COLO829 (cell line): ENCODE measurements around the gene NRM.
"Not testable (repeated sequence)": the region's sequence is repeated elsewhere in the genome, so short reads cannot be mapped to it uniquely, and the experiment has no call there.

Experiments
- DNase-seq: peaks from one replicate; pipeline ENCODE4 v3.0.0; 2012; ENCODE audit warnings: low spot score

The NRM gene

GRCh38 chr6:30720738-30721197, 30.0 kb upstream of the NRM start:
- no peak for DNase-seq

- peak; percentile 89 for DNase-seq
These were observed 29.3 kb upstream of the NRM start, which contains the start of gene TUBB for GRCh38 chr6:30719791-30720737. TUBB (plus strand) TSS chr6:30720352; CDS start chr6:30720507, 155 bp downstream.

DNA sequence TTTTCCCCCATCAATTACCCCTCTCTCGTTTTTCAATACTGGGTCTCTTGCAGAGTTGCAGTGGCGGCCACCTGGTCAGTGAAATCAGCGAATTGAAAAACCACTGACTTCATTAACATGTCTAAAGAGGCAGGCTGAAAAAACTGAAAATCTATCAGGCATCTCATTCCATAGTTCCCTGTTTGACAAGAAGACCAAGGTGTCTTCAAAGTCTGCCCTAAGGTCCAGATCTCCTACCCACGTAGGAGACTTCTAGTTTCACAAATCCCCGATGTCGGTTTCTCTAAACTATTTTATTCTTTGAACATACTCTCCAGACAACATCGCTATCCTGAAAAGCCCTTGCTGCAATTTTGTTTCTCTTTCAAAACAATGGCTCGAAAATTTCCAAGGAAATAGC, 28.6 kb upstream of the NRM start:
- no peak for DNase-seq

- DNase-seq, result not testable (repeated sequence)
These were observed 27.3 kb upstream of the NRM start for GRCh38 chr6:30717845-30718720.

GRCh38 chr6:30717129-30717844, 26.5 kb upstream of the NRM start, which contains the start of gene MDC1:
MDC1 (minus strand) TSS chr6:30717281; CDS start chr6:30715175, 2,106 bp downstream.
- DNase-seq, result peak; percentile 97

GRCh38 chr6:30716879-30717128, 26.0 kb upstream of the NRM start:
- DNase-seq, result no peak

DNA sequence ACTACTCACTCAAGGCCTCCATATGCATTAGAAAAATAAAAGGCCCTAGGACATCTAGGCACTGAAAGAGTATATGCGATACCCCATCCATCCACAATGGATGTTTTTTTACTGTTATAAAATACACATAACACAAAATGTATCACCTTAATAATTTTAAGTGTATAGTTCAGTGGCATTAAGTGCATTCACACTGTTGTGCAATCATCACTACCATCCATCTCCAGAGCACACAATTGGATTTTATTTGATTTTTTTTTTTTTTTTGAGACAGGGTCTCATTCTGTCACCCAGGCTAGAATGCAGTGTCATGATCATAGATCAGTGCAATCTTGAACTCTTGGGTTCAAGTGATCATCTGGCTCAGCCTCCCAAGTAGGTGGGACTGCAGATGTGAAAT, 23.5 kb upstream of the NRM start:
- no peak for DNase-seq

- no peak for DNase-seq
These were observed 21.7 kb upstream of the NRM start for GRCh38 chr6:30712441-30712945.

- no peak for DNase-seq
These were observed 21.1 kb upstream of the NRM start for GRCh38 chr6:30711758-30712380.

DNA sequence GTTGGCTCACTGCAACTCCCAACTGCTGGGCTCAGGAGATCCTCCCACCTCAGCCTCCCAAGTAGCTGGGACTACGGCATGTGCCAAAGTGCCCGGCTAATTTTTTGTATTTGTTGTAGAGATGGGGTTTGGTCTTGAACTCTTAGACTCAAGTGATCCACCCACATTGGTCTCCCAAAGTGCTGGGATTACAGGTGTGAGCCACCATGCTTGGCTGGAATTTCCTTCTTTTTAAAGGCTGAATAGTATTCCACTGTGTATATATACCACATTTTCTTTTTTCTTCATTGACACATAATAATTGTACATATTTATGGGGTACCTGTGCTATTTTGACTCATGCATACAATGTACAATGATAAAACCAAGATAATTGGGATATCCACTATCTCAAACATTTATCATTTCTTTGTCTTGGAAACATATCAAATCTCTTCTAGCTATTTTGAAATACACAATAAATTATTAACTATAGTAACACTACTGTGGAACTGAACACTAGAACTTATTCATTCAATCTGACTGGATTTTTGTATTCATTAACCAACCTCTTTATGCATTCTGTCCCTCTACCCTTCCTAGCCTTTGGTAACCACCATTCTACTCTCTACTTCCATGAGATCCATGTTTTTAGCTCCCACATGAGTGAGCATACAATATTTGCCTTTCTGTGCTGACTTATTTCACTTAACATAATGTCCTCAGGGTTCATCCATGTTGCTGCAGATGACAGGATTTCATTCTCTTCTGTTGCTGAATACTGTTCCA, 18.5 kb upstream of the NRM start:
- DNase-seq, result no peak

DNA sequence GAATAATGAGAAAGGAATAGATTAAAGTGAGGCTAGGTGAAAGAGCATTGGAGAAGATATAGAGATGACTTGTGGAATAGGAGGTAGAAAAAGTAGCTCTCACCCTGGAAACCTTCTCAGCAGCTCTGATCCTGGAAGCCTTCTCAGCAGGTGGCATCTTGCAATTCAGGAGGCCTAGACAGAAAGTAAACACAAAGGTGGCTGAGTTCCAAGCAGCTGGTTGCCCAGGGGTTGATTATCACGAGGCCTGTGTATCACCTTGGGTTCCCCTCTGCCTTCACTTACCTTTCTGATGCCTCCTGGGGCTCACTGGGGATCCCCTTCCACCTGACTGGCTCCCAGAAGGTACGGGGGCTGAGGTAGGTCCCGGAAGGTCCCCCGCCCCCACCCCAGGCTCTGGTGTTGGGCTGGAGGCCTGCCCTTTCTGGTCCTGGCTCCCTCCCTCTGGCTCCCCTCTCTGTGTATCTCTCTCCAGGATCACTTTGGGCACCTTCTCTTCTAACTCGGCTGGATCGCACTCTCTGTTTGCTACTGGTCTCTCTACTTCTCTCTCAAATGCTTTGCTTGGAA, 16.6 kb upstream of the NRM start:
- no peak for DNase-seq

GRCh38 chr6:30705620-30706019, 14.8 kb upstream of the NRM start:
- no peak for DNase-seq

DNA sequence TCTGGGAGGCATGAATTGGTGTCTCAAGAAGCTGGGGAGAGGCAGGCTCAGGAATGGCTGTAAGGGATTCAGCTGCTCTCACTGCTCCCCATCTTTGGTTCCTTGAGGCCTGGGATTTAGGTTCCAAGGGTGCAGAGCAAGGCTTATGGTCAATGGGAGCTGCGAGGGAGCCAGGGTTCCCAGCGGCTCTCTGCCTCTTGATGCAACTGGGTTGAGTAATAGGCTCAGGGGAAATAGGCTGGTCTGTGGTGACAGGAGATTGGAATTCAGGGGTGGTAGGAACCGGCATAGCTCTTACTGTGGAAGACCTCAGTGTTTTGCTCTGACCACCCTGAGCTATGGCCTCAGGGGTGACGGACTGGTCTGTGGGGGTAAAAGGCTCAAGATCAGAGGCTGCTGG, 13.0 kb upstream of the NRM start:
- no peak for DNase-seq

GRCh38 chr6:30703011-30703410, 12.2 kb upstream of the NRM start:
- no peak for DNase-seq

DNA sequence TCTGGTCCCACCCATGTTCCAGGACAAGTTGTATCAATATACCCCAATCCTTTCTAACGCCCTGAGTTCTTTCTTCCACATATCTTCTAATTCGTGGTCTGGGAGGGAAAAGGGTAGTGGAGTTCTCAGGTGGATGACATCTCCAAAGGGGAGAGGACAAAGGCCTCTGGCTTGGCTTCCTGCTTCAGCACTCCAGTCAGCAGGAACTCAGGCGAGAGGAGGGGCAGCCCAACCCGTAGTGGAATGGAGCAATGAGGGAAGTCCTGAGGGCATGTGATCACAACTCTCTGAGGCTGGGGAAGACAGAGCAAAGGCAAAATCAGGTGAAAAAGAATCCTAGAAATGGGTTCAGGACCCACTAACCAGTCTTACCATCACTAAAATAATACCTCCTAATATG, 9.6 kb upstream of the NRM start:
- DNase-seq, result no peak

DNA sequence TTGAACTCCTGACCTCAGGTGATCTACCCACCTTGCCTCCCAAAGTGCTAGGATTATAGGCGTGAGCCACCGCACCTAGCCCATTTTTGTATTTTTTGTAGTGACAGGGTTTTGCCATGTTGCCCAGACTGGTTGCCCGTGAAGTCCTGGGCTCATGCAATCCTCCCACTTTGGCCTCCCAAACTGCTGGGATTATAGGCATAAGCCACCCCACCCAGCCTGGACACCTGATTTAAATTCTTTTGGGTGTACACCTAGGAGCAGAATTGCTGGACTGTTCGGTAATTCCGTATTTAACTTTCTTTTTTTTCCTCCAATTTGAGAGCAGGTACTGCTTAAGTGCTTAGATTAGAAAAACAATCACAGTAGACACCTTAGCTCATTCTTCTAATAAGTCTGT, 5.6 kb upstream of the NRM start:
- DNase-seq, result no peak

DNA sequence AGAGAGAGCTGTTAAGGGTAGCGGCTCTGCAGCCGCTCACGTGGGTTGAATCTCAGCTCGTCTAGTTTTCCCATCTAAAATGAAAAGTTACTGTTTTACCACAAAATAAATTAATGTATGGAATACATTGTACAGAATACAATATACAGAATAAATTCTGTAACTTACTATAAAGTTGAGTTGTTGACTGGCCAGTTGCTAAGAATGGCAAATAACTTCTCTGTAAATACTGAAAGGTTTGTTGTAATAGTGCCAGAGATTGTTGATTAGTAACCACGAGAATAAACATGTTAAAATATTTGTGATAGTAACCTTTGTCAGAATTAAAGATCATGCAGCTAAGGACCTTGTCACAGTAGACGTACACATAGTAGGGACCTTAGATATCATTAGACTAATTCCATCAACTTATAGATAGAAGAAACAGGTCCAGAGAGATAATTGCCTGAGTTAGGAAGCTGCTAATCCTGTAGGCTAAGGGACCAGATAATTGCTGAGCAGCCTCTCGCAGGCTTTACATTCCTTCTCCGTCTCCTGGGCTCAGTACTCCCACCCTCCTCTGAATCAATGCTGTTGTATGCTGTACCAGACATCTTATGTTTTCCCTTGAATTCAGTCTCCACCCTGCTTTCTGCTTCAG, 544 bp upstream of the NRM start:
- no peak for DNase-seq

GRCh38 chr6:30689985-30690384, 799 bp downstream of the NRM start:
- no peak for DNase-seq

DNA sequence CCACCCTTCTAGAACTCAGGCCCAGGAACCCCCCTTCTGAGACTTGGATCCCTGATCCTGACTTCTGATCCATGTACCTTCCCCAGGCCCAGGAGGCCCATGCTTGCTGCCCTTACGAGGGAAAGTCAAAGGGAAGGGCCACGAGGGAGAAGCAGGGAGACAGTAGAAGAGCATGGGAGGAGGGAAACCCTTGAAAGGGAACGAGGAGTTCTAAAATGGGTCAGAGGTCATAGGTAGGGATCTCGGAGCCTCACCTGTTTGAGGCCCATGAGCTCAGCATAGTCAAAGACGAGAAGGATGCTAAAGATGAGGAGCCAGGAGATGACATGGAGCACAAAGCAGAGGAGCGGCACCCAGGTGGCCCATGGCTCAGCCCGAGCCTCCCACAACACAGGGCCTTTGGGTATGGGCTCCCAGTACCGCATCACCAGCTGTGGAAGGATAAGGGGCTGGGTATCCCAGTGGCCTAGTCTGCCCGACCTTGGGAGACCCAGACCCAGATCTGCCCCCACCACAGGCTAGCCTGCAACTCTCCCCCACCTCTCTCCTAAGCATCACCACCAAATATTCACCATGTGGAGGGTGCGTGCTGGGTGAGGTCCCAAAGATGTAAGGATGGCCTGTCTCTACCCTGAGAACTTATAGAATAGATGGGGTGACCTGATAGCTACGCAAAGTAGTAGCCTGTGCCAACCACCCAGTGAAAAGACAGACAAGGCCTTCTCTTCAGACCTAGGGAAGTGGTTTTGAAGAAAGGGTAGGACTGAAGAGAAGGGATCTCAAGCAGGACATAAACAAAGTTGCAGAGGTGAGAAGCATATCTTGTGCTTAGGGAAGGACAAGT, 1.5 kb downstream of the NRM start:
- no peak for DNase-seq
